GM03348 (cell line): ENCODE measurements around the gene EGR1.
A peak's percentile ranks its signal among the peaks of the same experiment; 100 is the strongest.

Source experiments
- DNase-seq: peaks from one replicate; pipeline ENCODE4 v3.0.0; 2012; ENCODE audit warnings: low spot score

EGR1 gene

DNA sequence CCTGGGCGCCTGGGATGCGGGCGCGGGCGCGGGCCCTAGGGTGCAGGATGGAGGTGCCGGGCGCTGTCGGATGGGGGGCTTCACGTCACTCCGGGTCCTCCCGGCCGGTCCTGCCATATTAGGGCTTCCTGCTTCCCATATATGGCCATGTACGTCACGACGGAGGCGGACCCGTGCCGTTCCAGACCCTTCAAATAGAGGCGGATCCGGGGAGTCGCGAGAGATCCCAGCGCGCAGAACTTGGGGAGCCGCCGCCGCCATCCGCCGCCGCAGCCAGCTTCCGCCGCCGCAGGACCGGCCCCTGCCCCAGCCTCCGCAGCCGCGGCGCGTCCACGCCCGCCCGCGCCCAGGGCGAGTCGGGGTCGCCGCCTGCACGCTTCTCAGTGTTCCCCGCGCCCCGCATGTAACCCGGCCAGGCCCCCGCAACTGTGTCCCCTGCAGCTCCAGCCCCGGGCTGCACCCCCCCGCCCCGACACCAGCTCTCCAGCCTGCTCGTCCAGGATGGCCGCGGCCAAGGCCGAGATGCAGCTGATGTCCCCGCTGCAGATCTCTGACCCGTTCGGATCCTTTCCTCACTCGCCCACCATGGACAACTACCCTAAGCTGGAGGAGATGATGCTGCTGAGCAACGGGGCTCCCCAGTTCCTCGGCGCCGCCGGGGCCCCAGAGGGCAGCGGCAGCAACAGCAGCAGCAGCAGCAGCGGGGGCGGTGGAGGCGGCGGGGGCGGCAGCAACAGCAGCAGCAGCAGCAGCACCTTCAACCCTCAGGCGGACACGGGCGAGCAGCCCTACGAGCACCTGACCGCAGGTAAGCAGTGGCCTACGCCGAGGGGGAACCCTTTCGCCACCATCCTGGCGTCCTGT, at the start of gene EGR1:
EGR1 (plus strand) TSS at position 219 of the 864 bp plus-strand sequence; CDS start at position 502, 283 bp downstream.
- DNase-seq: peak; percentile 93

GRCh38 chr5:138418444-138418843, 46.8 kb upstream of the EGR1 start:
- no peak for DNase-seq

- DNase-seq: no peak
These were observed 40.2 kb upstream of the EGR1 start for GRCh38 chr5:138425079-138425478.

DNA sequence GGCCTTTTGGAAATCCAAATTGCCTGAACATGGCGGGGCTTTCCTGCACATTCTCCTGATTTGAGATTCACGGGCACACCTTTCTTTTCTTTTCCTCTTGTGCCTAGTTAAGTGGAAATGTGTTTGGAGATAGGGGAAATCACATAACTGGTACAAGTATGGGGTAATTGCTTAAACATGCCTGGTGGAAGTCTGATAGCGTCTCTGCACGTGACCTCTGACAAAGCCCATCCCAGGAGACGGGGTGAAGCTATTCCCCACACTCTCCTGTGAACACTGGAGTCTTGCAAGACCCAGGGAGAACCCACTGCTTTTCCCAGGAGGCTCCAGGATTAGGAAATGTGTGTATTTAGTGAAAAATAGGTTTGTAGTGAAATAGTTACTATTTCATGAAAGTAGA, 29.3 kb upstream of the EGR1 start:
- no peak for DNase-seq

DNA sequence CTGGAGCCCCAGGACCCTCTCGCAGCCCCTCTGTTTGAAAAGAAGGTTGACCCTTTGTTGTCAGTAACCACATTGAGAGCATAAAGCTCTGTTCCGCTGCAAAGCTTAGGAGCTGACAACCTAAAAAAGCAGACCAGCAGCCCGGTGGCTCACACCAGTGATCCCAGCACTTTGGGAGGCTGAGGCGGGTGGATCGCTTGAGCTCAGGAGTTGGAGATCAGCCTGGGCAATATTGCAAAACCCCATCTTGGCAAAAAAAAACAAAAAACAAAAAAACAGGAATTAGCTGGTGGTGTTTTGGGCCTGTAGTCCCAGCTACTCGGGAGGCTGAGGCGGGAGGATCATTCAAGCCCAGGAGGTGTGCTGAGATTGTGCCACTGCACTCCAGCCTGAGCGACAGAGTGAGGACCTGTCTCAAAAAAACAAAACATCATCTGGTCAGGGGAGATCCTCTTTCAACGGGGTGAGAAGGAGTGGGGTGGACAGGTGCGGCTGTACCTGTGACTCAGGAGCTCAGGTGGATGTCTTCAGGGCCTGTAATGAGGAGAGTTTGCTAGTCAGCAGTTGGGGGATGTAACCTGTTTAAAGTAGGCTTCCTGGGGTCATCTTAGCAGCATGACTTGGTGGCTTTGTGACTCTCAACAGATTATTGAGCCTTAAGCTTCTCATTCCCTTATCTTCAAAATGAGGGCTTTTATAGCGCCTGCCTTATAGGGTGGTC, 27.1 kb upstream of the EGR1 start:
- DNase-seq: no peak

DNA sequence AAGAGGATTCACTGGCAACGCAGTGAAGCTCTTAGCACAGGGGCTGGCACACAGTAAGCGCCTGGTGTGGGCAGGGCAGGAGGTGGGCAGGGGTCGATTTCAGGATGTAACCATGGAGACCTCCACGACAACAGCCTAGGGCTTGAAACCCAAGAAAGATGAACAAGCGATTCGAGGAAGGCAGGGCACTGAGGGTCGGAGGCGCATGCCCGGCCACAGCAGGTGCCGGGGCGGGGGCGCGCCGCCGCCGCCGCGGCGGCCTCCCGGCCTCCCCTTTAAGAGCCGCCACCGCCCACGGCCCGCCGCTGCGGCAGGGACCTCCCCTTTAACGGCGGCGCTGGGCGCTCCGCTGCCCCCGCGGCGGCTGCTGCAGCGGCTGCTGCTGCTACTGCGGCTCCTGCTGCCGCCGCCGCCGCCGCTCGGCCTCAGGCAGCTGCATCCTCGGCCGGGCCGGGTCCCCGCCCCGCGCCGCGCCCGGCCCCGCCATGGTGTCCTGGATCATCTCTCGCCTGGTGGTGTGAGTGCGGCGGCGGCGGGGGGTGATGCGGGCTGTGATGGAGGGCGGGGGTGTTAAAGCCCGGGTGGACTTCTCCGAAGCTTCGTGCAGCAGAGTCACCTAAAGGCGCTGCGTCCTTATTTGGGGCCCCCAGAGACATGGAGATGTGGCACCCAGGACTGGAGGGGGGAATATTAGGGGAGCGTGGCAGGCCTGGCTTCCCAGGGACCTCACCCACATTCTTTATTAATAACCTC, 26.4 kb upstream of the EGR1 start, which contains the start of gene REEP2:
REEP2 (plus strand) TSS at position 334 of the 753 bp plus-strand sequence; CDS start at position 486, 152 bp downstream.
- DNase-seq: peak; percentile 89

DNA sequence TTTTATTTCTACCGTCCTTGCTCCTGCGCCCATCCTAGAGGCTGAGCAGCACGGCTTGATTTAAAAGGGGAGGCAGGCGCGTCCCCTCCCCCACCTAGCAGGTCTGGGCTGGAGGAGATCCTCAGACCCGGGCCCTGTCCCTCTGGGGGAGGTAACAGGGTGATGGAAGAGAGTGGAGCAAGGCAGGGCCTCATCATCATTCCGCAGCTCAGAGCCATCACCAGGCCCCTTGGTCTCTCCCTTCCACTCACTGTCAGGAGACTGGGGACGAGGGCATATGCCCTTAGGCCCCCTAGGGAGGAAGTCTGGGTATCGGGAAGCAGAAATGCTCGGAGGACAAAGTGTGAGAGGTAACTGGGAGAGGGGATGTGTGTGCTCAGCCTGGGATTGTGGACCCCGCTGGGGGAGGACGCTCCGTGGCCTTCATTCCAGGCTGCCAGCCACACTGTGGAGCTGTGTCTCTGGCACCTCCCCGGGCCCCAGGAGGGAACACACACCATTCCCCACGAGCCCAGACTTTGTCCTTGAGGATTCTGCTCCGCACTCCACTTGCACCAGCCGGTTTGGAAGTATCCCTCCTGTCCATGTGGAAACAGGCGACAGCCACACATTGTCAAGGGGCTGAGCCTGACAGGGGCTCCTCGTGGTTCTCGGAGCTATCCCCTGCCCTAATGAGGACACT, 25.7 kb upstream of the EGR1 start:
- DNase-seq: peak; percentile 30

DNA sequence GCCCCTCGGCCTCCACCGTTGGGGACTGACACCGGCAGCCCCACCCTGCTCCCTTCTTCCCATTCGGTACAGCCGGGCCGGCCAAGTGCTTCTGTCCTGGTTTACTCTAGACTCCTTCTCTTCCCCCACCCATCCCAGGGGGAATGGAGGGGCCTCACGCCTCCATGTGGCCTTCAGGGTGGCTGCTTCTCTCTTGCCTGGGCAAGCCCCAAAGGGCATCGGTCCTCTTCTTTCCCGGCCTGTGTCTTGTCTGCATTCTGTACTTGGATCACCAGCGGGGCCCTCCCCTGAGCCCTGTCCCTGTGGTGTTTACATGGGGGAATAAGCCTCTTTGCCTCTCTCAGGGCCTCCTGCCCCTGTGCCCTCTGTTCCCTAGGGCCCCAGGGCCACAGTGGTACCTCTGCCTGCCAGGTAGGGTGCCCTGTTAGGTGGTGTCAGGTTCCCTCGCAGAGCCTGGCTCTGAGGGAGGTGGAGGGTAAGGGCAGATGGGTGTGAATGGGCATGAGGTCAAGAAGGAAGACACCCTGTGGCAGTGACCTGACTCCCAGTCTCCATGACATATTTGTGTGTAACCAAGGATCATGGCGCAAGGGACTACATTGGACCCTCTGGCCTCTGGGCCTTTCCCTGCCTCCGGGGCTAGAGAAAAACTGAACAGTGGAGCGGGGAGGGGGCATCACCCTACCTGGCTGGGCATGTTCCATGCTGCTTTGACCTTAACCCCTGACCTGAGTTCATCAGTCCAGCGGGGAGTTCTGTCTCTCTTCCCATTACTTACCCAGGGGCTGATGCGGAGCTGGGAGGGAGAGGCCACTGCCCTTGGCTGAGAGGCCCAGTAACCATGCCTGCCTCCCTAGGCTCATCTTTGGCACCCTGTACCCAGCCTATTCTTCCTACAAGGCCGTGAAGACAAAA, 24.9 kb upstream of the EGR1 start:
- DNase-seq: no peak

GRCh38 chr5:138441221-138441620, 24.1 kb upstream of the EGR1 start:
- DNase-seq: no peak

DNA sequence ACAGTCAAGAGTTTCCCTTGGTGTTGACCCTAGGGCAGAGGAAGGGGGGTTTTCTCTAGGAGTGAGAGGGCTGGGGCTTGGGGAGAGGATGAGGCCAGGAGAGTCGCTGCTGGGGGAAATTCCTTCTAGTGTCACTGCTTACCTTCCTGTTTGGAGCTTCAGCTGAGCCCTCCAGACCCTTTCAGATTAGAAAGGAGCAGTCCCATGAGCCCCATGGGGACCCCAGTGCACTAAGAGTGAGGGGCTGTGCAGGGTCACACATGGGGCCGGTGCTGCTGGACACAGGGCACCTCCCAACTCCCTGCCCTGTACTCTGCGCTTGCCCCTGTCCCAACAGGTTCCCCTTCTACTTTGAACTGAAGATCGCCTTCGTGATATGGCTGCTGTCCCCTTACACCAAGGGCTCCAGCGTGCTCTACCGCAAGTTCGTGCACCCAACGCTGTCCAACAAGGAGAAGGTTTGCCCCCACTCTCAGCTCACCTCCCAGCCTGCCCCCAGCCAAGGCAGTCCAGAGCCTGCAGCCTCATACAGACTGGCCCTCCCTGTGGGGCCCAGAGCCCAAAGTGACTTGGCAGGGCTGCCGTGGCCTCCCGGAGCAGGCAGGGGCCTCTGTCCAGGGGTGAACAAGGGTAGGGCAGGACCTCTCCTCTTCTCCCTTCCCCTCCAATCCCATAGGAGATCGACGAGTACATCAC, 21.1 kb upstream of the EGR1 start:
- DNase-seq: no peak

DNA sequence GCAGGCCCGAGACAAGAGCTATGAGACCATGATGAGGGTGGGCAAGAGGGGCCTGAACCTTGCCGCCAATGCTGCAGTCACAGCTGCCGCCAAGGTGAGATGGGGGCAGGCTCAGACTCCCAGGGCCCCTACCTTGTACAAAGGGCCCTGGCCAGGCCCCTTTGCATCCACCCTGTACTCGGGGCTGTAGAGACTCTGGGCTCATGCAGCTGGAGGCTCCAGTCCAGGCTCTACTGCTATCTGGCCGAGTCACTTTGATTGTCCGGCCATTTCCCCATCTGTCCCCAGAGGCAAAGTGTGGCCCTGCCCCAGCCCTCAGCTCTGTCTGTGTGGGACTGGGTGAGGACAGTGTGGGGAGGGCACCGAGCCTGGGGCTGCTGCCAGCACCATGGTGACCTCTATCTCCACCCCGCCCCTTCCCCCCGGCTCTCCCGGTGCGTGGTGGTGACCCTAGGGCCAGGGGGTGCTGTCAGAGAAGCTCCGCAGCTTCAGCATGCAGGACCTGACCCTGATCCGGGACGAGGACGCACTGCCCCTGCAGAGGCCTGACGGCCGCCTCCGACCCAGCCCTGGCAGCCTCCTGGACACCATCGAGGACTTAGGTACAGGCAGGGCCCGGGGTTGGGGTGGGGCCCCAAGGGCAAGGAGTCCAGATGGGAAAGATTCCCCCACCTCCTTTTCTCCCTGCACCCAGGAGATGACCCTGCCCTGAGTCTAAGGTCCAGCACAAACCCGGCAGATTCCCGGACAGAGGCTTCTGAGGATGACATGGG, 20.3 kb upstream of the EGR1 start:
- no peak for DNase-seq

- no peak for DNase-seq
These were observed 19.6 kb upstream of the EGR1 start for GRCh38 chr5:138445547-138446271.

DNA sequence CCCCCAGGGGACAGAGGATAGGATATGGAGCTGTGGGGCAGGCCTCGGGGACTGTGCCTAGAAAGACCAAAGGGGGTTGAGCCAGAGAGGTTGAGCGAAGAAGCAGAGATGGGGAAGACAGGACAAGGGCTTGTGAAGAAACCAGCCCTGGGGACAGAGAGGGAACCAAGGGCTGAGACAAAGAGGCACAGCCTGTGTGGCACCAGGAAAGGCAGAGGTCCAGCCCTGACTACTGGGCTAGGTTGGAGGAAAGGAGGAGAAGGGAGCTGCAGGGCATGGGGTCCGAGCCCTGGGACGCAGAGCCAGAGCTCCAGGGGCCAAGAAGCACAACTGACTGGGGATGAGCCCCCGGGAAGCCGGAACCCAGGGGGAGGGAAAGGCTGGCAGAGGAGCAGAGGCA, 17.2 kb upstream of the EGR1 start:
- no peak for DNase-seq

DNA sequence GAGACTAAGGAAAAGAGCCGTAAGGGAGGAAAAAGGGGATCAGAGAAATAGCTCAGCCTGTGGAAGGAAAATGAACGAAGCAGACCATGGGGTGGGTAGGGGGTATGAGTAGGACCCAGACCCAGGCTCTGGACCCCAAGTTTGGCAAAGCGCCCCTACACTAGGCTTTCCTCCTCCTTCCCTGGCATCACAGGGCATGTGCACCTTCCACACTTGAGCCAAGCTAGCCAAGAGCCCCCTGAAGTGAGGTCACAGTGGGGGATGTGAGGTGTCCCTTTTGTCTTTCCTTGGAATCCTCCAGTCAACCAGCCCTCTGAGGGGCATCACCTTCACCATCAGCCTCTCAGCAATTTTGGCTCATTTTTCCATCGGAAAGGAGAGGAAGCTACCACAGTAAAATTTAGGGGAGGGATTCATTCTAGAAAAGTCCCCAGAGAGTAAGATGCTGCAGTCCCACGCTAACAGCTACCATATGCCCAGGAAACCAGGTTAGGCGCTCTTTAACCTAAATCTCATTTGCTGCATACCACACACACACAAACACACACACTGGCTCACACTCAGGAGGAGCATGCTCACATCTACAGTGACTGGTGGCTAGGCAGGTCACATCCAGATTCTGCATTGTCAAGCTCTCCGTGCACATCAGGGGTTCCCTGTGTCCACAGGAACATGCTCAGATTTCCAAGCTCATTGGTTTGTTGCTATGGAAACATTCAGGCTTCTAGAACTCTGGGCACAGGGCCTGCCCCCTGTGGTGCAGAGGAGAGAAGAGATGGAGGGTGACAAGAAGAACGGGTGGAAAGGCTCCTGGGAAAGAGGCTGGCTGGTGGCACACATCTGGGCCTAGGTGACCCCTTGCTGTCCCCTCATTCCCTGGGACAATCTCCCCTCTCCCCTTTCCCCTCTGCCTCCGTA, 16.5 kb upstream of the EGR1 start:
- DNase-seq: no peak

- DNase-seq: peak; percentile 96
These were observed 15.6 kb upstream of the EGR1 start for GRCh38 chr5:138449501-138450239.

DNA sequence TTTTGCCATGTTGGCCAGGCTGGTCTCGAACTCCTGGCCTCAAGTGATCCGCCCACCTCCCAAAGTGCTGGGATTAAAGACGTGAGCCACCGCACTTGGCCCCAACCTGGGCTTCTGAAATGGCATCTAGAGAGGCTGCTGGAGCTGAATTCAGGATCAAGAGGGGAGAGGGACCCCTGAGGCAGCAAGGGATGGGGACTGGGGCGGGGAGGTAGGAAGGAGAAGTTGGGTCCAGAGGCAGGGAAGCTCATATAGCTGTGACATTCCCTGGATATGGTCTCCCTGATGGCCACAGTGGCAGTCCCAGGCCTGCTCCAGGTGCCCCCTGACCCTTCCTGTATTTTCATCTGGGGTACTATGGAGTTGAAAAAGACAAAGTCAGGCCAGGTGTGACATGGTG, 14.3 kb upstream of the EGR1 start:
- no peak for DNase-seq

- DNase-seq: no peak
These were observed 12.6 kb upstream of the EGR1 start for GRCh38 chr5:138452720-138453119.
